PC-9 (cell line): ENCODE data around the gene RAET1L.

ENCODE experiments used
- EZH2 ChIP-seq: fragments of 200-600 bp; sonication (generic); IDR thresholded peaks from 2 replicates; pipeline ENCODE4 v1.8.0; 2017; ENCODE audit warnings: antibody characterized with exemption, low read depth
- TF ChIP-seq, protein P1 (sequence below): fragments of 200-600 bp; sonication (generic); conservative IDR thresholded peaks from 2 replicates; pipeline ENCODE4 v1.6.1; 2017; ENCODE audit warnings: mixed run types, antibody characterized with exemption, mild to moderate bottlenecking, moderate library complexity

DNA sequence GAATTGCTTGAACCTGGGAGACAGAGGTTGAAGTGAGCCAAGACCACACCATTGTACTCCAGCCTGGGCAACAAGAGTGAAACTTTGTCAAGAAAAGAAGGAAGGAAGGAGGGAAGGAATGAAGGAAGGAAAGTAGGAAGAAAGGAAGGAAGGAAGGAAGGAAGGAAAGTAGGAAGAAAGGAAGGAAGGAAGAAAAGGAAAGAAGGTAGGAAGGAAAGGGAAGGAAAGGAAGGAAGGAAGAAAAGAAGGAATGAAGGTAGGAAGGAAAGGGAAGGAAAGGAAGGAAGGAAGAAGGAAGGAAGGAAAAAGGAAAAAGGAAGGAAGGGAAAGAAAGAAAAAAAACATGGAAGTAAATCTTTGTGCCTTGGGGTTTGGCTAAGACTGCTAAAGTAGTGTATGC, 49.9 kb downstream of the RAET1L start:
- TF ChIP-seq, protein P1, sequence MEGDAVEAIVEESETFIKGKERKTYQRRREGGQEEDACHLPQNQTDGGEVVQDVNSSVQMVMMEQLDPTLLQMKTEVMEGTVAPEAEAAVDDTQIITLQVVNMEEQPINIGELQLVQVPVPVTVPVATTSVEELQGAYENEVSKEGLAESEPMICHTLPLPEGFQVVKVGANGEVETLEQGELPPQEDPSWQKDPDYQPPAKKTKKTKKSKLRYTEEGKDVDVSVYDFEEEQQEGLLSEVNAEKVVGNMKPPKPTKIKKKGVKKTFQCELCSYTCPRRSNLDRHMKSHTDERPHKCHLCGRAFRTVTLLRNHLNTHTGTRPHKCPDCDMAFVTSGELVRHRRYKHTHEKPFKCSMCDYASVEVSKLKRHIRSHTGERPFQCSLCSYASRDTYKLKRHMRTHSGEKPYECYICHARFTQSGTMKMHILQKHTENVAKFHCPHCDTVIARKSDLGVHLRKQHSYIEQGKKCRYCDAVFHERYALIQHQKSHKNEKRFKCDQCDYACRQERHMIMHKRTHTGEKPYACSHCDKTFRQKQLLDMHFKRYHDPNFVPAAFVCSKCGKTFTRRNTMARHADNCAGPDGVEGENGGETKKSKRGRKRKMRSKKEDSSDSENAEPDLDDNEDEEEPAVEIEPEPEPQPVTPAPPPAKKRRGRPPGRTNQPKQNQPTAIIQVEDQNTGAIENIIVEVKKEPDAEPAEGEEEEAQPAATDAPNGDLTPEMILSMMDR, result no peak
- no peak for TF ChIP-seq EZH2
